Measurements from ENCODE around the gene SNX25. TPM values are rescaled to one million over a fixed set of nuclear protein-coding genes. Genes with fewer than 3 reads are reported as not detected.

The SNX25 gene
- polyA plus RNA-seq, 1 donor from 2014 or later: 6.4 TPM

DNA sequence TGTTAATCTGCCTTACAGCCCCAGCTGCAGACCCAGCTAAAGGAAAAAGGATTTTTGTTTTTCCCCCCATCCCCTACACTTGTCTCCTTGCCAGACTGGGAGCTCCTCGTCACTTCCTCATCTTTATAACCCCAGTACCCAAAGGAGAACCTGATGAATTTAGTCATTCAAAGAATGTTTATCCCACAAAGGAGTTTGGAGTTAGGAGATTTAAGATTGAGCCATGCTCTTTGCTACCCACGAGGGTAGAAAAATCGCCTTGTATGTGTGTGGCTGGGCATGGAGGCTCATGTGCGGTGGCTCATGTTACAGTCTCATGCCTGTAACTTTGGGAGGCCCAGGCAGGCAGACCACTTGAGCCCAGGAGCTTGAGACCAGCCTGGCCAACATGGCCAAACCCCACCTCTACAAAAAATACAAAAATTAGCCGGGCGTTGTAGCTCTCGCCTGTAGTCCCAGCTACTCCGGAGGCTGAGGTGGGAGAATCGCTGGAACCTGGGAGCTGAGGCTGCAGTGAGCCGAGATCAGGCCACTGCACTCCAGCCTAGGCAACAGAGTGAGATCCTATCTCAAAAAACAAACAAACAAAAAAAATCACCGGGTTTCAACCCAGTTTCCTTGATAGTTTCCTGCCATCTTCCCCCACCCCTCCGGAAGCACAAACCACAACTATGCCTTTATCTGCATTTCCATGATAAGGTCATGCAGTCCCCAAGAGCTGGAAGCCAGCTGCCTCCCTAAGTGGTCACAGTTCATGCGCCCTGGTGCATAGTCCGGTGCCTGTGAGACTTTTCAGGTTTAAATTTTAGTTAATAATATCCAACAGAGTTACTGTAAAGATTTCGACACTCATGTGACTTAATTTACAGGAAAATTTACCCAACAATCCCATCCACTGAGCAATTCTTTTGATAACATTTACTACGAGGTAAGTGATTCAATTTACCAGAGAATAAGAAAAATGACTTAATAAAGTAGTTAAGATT, 7.1 kb upstream of the SNX25 start:
- H2AFZ ChIP-seq (ENCODE audit: low read depth, low read length): no peak overlapping the region
- no peak overlapping the region for H3K4me2 ChIP-seq (ENCODE audit: low read length)
- H3K79me2 ChIP-seq (replicated peaks; ENCODE audit: insufficient read depth, low read length): no peaks in the 10 kb centered on the region
- no peaks in the 10 kb centered on the region for H3K9me3 ChIP-seq (ENCODE audit: low read length)
- TF ChIP-seq EP300 (conservative IDR thresholded peaks at IDR 0.05; ENCODE audit: poor library complexity, severe bottlenecking) (no peak), MXI1 (conservative IDR thresholded peaks at IDR 0.05; ENCODE audit: poor library complexity, severe bottlenecking) (no peak), POLR2AphosphoS5 (IDR thresholded peaks at IDR 0.05) (no peak), TAF1 (IDR thresholded peaks at IDR 0.05; ENCODE audit: low read depth) (no peak), EZH2 (IDR thresholded peaks at IDR 0.05; ENCODE audit: borderline replicate concordance, insufficient read depth, low read length, poor library complexity, severe bottlenecking) (no peak), SMC3 (conservative IDR thresholded peaks at IDR 0.05; ENCODE audit: poor library complexity) (no peak), RAD21 (conservative IDR thresholded peaks at IDR 0.05) (no peak)
- TF ChIP-seq, protein P1, sequence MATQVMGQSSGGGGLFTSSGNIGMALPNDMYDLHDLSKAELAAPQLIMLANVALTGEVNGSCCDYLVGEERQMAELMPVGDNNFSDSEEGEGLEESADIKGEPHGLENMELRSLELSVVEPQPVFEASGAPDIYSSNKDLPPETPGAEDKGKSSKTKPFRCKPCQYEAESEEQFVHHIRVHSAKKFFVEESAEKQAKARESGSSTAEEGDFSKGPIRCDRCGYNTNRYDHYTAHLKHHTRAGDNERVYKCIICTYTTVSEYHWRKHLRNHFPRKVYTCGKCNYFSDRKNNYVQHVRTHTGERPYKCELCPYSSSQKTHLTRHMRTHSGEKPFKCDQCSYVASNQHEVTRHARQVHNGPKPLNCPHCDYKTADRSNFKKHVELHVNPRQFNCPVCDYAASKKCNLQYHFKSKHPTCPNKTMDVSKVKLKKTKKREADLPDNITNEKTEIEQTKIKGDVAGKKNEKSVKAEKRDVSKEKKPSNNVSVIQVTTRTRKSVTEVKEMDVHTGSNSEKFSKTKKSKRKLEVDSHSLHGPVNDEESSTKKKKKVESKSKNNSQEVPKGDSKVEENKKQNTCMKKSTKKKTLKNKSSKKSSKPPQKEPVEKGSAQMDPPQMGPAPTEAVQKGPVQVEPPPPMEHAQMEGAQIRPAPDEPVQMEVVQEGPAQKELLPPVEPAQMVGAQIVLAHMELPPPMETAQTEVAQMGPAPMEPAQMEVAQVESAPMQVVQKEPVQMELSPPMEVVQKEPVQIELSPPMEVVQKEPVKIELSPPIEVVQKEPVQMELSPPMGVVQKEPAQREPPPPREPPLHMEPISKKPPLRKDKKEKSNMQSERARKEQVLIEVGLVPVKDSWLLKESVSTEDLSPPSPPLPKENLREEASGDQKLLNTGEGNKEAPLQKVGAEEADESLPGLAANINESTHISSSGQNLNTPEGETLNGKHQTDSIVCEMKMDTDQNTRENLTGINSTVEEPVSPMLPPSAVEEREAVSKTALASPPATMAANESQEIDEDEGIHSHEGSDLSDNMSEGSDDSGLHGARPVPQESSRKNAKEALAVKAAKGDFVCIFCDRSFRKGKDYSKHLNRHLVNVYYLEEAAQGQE (IDR thresholded peaks at IDR 0.05; ENCODE audit: borderline replicate concordance): no peak
- TF ChIP-seq, protein P2, sequence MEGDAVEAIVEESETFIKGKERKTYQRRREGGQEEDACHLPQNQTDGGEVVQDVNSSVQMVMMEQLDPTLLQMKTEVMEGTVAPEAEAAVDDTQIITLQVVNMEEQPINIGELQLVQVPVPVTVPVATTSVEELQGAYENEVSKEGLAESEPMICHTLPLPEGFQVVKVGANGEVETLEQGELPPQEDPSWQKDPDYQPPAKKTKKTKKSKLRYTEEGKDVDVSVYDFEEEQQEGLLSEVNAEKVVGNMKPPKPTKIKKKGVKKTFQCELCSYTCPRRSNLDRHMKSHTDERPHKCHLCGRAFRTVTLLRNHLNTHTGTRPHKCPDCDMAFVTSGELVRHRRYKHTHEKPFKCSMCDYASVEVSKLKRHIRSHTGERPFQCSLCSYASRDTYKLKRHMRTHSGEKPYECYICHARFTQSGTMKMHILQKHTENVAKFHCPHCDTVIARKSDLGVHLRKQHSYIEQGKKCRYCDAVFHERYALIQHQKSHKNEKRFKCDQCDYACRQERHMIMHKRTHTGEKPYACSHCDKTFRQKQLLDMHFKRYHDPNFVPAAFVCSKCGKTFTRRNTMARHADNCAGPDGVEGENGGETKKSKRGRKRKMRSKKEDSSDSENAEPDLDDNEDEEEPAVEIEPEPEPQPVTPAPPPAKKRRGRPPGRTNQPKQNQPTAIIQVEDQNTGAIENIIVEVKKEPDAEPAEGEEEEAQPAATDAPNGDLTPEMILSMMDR (IDR thresholded peaks at IDR 0.05; ENCODE audit: poor library complexity, severe bottlenecking): no peak
- no peaks in the 10 kb centered on the region for H3K27me3 ChIP-seq (ENCODE audit: insufficient read depth, low read depth, low read length)
- H3F3A ChIP-seq (ENCODE audit: insufficient read depth, low read length, poor library complexity, severe bottlenecking): peaks cover 6% of the 10 kb centered on the region
- H3K27ac ChIP-seq (ENCODE audit: low read length): no peak overlapping the region
- no peaks in the 10 kb centered on the region for H4K20me1 ChIP-seq (ENCODE audit: insufficient read depth)
- H3K9me2 ChIP-seq (ENCODE audit: insufficient read depth, low read length): no peaks in the 10 kb centered on the region
- H3K4me3 ChIP-seq (ENCODE audit: low read length): peak overlapping the region; percentile 80
- H3K9ac ChIP-seq (ENCODE audit: low read length): no peak overlapping the region
- no peaks in the 10 kb centered on the region for H3K36me3 ChIP-seq (ENCODE audit: insufficient read depth, low read length)

DNA sequence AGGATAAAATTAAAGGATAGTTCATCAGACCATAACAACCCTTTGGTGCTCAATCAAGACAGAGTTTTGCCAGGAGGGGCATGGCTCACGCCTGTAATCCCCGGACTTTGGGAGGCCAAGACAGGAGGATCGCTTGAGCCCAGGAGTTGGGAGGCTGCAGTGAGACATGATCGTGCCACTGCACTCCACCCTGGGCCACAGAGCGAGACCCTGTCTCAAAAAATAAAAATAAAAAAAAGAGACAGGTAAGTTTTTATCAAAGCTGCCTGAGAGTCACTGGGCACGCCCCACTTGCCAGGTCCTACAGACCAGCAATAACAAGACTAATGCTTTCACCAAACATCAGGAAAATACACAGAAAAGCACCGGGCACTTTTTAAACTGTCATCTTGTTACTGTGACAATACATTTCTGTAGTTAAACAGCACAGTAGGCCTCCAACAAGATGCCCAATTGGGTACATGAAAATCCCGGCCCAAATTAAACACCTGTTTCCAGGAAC, 6.4 kb upstream of the SNX25 start:
- no peaks in the 10 kb centered on the region for H3K27me3 ChIP-seq (ENCODE audit: insufficient read depth, low read depth, low read length)
- H4K20me1 ChIP-seq (ENCODE audit: insufficient read depth): no peaks in the 10 kb centered on the region
- H3K27ac ChIP-seq (ENCODE audit: low read length): peak overlapping the region; percentile 45
- H2AFZ ChIP-seq (ENCODE audit: low read depth, low read length): peak overlapping the region; percentile 33
- H3K36me3 ChIP-seq (ENCODE audit: insufficient read depth, low read length): no peaks in the 10 kb centered on the region
- no peaks in the 10 kb centered on the region for H3K9me2 ChIP-seq (ENCODE audit: insufficient read depth, low read length)
- H3K4me2 ChIP-seq (ENCODE audit: low read length): peak overlapping the region; percentile 68
- TF ChIP-seq TAF1 (IDR thresholded peaks at IDR 0.05; ENCODE audit: low read depth): no peak
- TF ChIP-seq, protein P2 (IDR thresholded peaks at IDR 0.05; ENCODE audit: poor library complexity, severe bottlenecking): no peak
- peaks cover 6% of the 10 kb centered on the region for H3F3A ChIP-seq (ENCODE audit: insufficient read depth, low read length, poor library complexity, severe bottlenecking)
- H3K4me3 ChIP-seq (ENCODE audit: low read length): peak overlapping the region; percentile 80
- H3K9me3 ChIP-seq (ENCODE audit: low read length): no peaks in the 10 kb centered on the region
- peak overlapping the region; percentile 74 for H3K9ac ChIP-seq (ENCODE audit: low read length)
- no peaks in the 10 kb centered on the region for H3K79me2 ChIP-seq (replicated peaks; ENCODE audit: insufficient read depth, low read length)

Measured in neural cell (in vitro differentiated cells).